DND-41 (cell line): ENCODE measurements around the gene XPR1.

ENCODE experiments used
- ATAC-seq: fragments of 200-7000 bp; cut with Tn5 transposase; 3 replicates; pipeline ENCODE4 v1.9.1; 2021; ENCODE audit warnings: low read depth; ENCODE audit not compliant: insufficient read depth
- DNase-seq: peaks from one replicate; pipeline ENCODE4 v3.0.0-alpha.2; 2020
- H2AFZ ChIP-seq: 2 replicates; pipeline ENCODE4 v1.6.0; 2012; ENCODE audit warnings: low read depth, low read length
- H3K27ac ChIP-seq: 2 replicates; pipeline ENCODE4 v1.5.1; 2012; ENCODE audit warnings: low read length, inconsistent platforms
- H3K27me3 ChIP-seq: fragments of 200-600 bp; sonication (generic); 2 replicates; pipeline ENCODE4 v1.6.0; 2012; ENCODE audit warnings: low read length, mild to moderate bottlenecking, inconsistent platforms; ENCODE audit not compliant: insufficient read depth, poor library complexity
- H3K36me3 ChIP-seq: 2 replicates; pipeline ENCODE4 v1.5.1; 2012; ENCODE audit warnings: low read length, inconsistent platforms; ENCODE audit not compliant: insufficient read depth
- H3K4me1 ChIP-seq: 2 replicates; pipeline ENCODE4 v1.5.1; 2012; ENCODE audit warnings: mild to moderate bottlenecking, low read length; ENCODE audit not compliant: insufficient read depth
- H3K4me2 ChIP-seq: 2 replicates; pipeline ENCODE4 v1.6.0; 2012; ENCODE audit warnings: mild to moderate bottlenecking, moderate library complexity, low read length, inconsistent platforms; ENCODE audit not compliant: insufficient read depth
- H3K4me3 ChIP-seq, 2 experiments: fragments of 200-600 bp in 1 of 2; shearing (Covaris generic) in 1 of 2; 2 replicates each; pipeline ENCODE4 v1.5.1; 2012 to 2016; ENCODE audit warnings: inconsistent platforms in 2 of 2, low read length in 2 of 2, mild to moderate bottlenecking in 2 of 2, low read depth in 1 of 2, moderate library complexity in 1 of 2
- H3K79me2 ChIP-seq: 2 replicates; pipeline ENCODE4 v1.6.0; 2012; ENCODE audit warnings: low read length, inconsistent platforms; ENCODE audit not compliant: insufficient read depth
- H3K9ac ChIP-seq: 2 replicates; pipeline ENCODE4 v1.6.0; 2012; ENCODE audit warnings: low read depth, mild to moderate bottlenecking, inconsistent platforms, low read length, moderate library complexity
- H3K9me3 ChIP-seq: 2 replicates; pipeline ENCODE4 v1.5.1; 2012; ENCODE audit warnings: low read length, moderate library complexity, mild to moderate bottlenecking, inconsistent platforms; ENCODE audit not compliant: insufficient read depth, severe bottlenecking
- H4K20me1 ChIP-seq: 2 replicates; pipeline ENCODE4 v1.6.0; 2012; ENCODE audit warnings: low read length; ENCODE audit not compliant: insufficient read depth
- EZH2 ChIP-seq: IDR thresholded peaks from 3 replicates; pipeline ENCODE4 v1.6.1; 2012; ENCODE audit warnings: borderline replicate concordance, low read depth, mild to moderate bottlenecking, moderate library complexity, low read length, inconsistent platforms; ENCODE audit not compliant: severe bottlenecking
- TF ChIP-seq, protein P1 (sequence below): IDR thresholded peaks from 2 replicates; pipeline ENCODE4 v1.5.1; 2012; ENCODE audit warnings: borderline replicate concordance, low read length, moderate library complexity, mild to moderate bottlenecking; ENCODE audit not compliant: poor library complexity, severe bottlenecking; ENCODE audit errors: extremely low read depth

The XPR1 gene

DNA sequence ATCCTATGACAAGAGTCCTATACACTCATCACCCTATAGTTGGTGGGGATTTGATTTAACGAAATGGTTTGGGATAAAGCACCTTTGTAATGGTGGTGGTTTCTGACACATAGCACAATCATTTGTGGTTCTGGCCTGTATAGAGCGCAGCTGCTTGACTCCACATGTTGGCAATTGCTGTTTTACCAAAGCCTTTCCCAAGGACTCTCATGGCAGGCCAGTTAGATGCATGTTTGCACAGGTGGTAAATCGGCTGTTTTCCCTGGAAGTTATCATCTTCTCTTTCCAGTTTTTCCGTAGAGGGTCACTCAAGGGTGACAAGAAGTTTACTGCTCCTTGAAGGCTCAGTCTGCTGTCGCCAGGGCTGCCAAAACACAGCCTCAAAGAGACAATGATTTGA, 17.1 kb upstream of the XPR1 start:
- Histone ChIP-seq H3K9me3 (no peaks in the 10 kb centered on the region), H3K9ac (no peak overlapping the region), H3K27me3 (no peaks in the 10 kb centered on the region), H4K20me1 (no peaks in the 10 kb centered on the region), H3K4me2 (no peak overlapping the region), H3K27ac (no peak overlapping the region), H3K4me3 (no peak overlapping the region), H2AFZ (no peak overlapping the region), H3K79me2 (no peaks in the 10 kb centered on the region), H3K36me3 (no peaks in the 10 kb centered on the region), H3K4me1 (no peaks in the 10 kb centered on the region)
- no peak for TF ChIP-seq EZH2
- TF ChIP-seq, protein P1, sequence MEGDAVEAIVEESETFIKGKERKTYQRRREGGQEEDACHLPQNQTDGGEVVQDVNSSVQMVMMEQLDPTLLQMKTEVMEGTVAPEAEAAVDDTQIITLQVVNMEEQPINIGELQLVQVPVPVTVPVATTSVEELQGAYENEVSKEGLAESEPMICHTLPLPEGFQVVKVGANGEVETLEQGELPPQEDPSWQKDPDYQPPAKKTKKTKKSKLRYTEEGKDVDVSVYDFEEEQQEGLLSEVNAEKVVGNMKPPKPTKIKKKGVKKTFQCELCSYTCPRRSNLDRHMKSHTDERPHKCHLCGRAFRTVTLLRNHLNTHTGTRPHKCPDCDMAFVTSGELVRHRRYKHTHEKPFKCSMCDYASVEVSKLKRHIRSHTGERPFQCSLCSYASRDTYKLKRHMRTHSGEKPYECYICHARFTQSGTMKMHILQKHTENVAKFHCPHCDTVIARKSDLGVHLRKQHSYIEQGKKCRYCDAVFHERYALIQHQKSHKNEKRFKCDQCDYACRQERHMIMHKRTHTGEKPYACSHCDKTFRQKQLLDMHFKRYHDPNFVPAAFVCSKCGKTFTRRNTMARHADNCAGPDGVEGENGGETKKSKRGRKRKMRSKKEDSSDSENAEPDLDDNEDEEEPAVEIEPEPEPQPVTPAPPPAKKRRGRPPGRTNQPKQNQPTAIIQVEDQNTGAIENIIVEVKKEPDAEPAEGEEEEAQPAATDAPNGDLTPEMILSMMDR: no peak
- DNase-seq: no peak
- no peak for ATAC-seq

DNA sequence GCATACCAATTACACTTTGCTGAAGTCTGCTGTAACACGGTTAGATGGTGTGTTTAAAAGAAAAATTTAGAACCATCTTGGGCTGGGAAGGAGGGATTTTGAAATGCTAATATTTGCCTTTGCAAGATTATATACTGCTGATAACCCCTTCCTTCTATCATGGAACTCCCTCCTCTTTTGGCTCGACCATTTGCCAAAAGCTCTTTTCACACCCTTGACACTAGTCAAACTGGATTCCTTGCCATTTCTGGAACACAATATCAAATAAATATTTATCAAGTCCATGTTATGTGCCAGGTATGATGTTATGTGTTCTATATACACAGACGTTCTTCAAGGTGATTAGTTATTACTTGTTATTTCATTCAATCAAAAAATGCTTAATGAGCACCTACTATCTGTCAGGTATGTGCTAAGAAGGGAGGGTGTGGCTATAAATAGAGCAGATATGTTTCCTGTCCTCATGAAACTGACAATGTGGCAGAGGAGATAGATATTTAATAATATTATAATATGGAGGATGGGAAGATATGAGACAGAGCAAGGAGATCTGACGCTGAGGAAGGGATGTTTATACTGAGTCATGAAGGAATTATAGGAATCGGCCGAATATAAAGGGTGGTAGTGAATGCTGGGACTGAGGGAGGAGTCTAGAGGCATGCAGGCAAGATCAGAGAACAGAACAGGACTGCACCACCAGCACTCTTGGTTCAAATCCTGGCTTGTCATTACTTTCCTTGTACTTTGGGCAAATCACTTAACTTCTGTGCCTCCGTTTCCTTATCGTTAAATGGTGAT, 16.1 kb upstream of the XPR1 start:
- Histone ChIP-seq H3K79me2 (no peaks in the 10 kb centered on the region), H3K27me3 (no peaks in the 10 kb centered on the region), H4K20me1 (no peaks in the 10 kb centered on the region), H3K4me3 (no peak overlapping the region), H2AFZ (no peak overlapping the region), H3K4me1 (no peaks in the 10 kb centered on the region), H3K4me2 (no peak overlapping the region), H3K9me3 (no peaks in the 10 kb centered on the region), H3K27ac (no peak overlapping the region), H3K9ac (no peak overlapping the region), H3K36me3 (no peaks in the 10 kb centered on the region)
- ATAC-seq (no peak), DNase-seq (no peak)
- no peak for TF ChIP-seq EZH2
- TF ChIP-seq, protein P1: no peak

DNA sequence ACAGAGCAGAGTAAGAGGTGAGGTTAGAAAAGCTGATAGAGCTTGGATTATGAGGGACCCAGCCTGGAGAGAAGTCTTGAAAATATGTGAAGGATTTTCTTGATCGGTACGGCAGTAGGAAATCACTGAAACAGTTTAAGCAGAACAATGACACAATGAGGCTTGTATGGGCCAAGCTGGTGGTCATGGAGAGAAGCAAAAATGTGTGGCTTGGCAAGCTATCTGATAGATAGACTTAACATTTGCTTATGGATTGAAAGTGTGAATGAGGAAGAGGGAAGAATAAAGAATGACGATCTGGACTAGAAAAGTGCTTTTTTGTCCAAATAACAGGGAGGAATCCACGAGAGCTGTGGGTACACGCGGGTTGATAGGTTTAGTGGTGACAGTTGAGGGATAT, 15.4 kb upstream of the XPR1 start:
- no peak overlapping the region for H2AFZ ChIP-seq
- no peaks in the 10 kb centered on the region for H4K20me1 ChIP-seq
- no peaks in the 10 kb centered on the region for H3K9me3 ChIP-seq
- no peak overlapping the region for H3K9ac ChIP-seq
- H3K27ac ChIP-seq: no peak overlapping the region
- no peak overlapping the region for H3K4me3 ChIP-seq
- H3K36me3 ChIP-seq: no peaks in the 10 kb centered on the region
- DNase-seq (no peak), ATAC-seq (no peak)
- H3K4me1 ChIP-seq: no peaks in the 10 kb centered on the region
- H3K27me3 ChIP-seq: no peaks in the 10 kb centered on the region
- H3K79me2 ChIP-seq: no peaks in the 10 kb centered on the region
- TF ChIP-seq EZH2: no peak
- TF ChIP-seq, protein P1: no peak
- H3K4me2 ChIP-seq: no peak overlapping the region
